ENCODE measurements around the gene PPM1B. TPM values are rescaled to one million over a fixed set of nuclear protein-coding genes. Genes with fewer than 3 reads are reported as not detected.

Gene PPM1B
- total and polyA plus RNA-seq, 2 of the 13 experiments (the other 11 are each of a cell fraction or from before 2014, with no cell fraction given), result 24.4 to 25.0 TPM

DNA sequence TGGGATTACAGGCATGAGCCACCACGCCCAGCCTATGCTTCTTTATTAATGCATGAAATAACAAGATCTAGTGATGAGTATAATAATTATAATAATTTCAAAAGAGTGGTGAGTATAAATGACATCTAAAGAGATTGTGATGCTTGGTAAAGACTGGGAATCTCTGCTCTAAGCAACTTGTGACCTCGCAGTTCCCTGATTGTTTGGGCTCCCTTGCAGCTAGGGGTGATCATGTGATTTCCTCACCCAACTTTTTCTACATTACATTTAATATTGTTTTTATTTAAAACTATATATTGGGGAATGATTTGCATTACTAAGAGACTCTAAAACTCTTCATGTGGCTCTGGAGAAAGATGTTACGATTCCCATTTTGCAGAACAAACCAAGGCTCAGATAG, 4.1 kb upstream of the PPM1B start:
- FAIRE-seq, result no peak
- Histone ChIP-seq H3K4me1 (ENCODE audit: insufficient read depth, low read length) (peaks cover 9% of the 10 kb centered on the region), H4K20me1 (ENCODE audit: insufficient read depth, low read length) (peaks cover 3% of the 10 kb centered on the region), H3K9ac (ENCODE audit: insufficient read depth, low read depth, low read length) (no peak overlapping the region), H3K27ac (ENCODE audit: extremely low read length, insufficient read depth, low read length) (no peak overlapping the region), H3K27me3 (ENCODE audit: control insufficient read depth in 1 of 2, insufficient read depth in 2 of 2, low read length in 2 of 2) (no peaks in the 10 kb centered on the region; a peak in 1 of 5 replicates), H3K36me3 (replicated peaks in 1 of 2; ENCODE audit: control insufficient read depth in 1 of 2, insufficient read depth in 2 of 2, low read length in 2 of 2) (no peaks in the 10 kb centered on the region), H3K4me3 (replicated peaks in 1 of 3; ENCODE audit: insufficient read depth in 1 of 3, low read depth in 2 of 3, low read length in 3 of 3) (no peak overlapping the region), H3K4me2 (ENCODE audit: low read depth, low read length) (no peak overlapping the region), H3K79me2 (ENCODE audit: insufficient read depth, low read length) (peaks cover 6% of the 10 kb centered on the region), H3K9me3 (ENCODE audit: low read length) (no peaks in the 10 kb centered on the region), H2AFZ (ENCODE audit: low read length) (no peak overlapping the region)
- 62% methylated on average over 3 of the region's 3 CpGs for WGBS (ENCODE audit: low lambda C conversion rate)
- CTCF ChIA-PET (ENCODE audit: low intra/inter-chr PET ratio, low total read pairs), result no interaction called here
- ATAC-seq, result no peak
- intact Hi-C loops (cut with micrococcal nuclease; ENCODE audit: unreplicated experiment), result loop anchor here (5.0 to 10.0 kb wide), 3 partner anchors 68 to 130 kb away; no protein-coding TSS in a partner anchor
- TF ChIP-seq, protein P1, sequence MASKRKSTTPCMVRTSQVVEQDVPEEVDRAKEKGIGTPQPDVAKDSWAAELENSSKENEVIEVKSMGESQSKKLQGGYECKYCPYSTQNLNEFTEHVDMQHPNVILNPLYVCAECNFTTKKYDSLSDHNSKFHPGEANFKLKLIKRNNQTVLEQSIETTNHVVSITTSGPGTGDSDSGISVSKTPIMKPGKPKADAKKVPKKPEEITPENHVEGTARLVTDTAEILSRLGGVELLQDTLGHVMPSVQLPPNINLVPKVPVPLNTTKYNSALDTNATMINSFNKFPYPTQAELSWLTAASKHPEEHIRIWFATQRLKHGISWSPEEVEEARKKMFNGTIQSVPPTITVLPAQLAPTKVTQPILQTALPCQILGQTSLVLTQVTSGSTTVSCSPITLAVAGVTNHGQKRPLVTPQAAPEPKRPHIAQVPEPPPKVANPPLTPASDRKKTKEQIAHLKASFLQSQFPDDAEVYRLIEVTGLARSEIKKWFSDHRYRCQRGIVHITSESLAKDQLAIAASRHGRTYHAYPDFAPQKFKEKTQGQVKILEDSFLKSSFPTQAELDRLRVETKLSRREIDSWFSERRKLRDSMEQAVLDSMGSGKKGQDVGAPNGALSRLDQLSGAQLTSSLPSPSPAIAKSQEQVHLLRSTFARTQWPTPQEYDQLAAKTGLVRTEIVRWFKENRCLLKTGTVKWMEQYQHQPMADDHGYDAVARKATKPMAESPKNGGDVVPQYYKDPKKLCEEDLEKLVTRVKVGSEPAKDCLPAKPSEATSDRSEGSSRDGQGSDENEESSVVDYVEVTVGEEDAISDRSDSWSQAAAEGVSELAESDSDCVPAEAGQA (IDR thresholded peaks at IDR 0.05; ENCODE audit: low read depth), result no peak
- TF ChIP-seq, protein P1 (CRISPR knock-in tag; IDR thresholded peaks at IDR 0.05; ENCODE audit: borderline replicate concordance), result no peak
- TF ChIP-seq ZNF788 (CRISPR knock-in tag; IDR thresholded peaks at IDR 0.05; ENCODE audit: borderline replicate concordance) (no peak), MEF2D (CRISPR knock-in tag; IDR thresholded peaks at IDR 0.05) (no peak), SRSF9 (IDR thresholded peaks at IDR 0.05; ENCODE audit: borderline replicate concordance, insufficient read depth, low read depth, low read length, poor library complexity, severe bottlenecking) (no peak), GTF3A (CRISPR knock-in tag; conservative IDR thresholded peaks at IDR 0.05) (no peak), ATF1 (CRISPR knock-in tag; IDR thresholded peaks at IDR 0.05) (no peak), MXD4 (CRISPR knock-in tag; IDR thresholded peaks at IDR 0.05) (no peak), ZNF253 (CRISPR knock-in tag; IDR thresholded peaks at IDR 0.05; ENCODE audit: borderline replicate concordance) (no peak), NRL (CRISPR knock-in tag; IDR thresholded peaks at IDR 0.05; ENCODE audit: borderline replicate concordance) (no peak), NR3C1 (CRISPR knock-in tag; IDR thresholded peaks at IDR 0.05) (no peak)
- TF ChIP-seq, protein P2, sequence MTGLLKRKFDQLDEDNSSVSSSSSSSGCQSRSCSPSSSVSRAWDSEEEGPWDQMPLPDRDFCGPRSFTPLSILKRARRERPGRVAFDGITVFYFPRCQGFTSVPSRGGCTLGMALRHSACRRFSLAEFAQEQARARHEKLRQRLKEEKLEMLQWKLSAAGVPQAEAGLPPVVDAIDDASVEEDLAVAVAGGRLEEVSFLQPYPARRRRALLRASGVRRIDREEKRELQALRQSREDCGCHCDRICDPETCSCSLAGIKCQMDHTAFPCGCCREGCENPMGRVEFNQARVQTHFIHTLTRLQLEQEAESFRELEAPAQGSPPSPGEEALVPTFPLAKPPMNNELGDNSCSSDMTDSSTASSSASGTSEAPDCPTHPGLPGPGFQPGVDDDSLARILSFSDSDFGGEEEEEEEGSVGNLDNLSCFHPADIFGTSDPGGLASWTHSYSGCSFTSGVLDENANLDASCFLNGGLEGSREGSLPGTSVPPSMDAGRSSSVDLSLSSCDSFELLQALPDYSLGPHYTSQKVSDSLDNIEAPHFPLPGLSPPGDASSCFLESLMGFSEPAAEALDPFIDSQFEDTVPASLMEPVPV (CRISPR knock-in tag; IDR thresholded peaks at IDR 0.05), result no peak
- in situ Hi-C loops (cut with HindIII; ENCODE audit: extremely low pct_ligation_motif_present, low pct_unique_long_range_greater_than_20kb), result no loop called here
- no TSS peak for BruUV-seq (replicated peaks)
- no peak for DNase-seq (ENCODE audit: low spot score)
- POLR2A ChIA-PET, result no interaction called here
